K562 (cell line): Measurements from ENCODE around the gene HPF1. TPM values are rescaled to one million over a fixed set of nuclear protein-coding genes. Genes with fewer than 3 reads are reported as not detected.

Source experiments
- ARID2 ChIP-seq: fragments of 450-650 bp; IDR thresholded peaks from 2 replicates; pipeline ENCODE4 v1.6.1; 2017; ENCODE audit warnings: antibody characterized with exemption, mild to moderate bottlenecking
- E2F3 ChIP-seq: fragments of 250-450 bp; sonication (Bioruptor Pico); IDR thresholded peaks from 2 replicates; pipeline ENCODE4 v1.4.0; 2020; ENCODE audit warnings: mild to moderate bottlenecking
- EHMT2 ChIP-seq: fragments of 450-650 bp; IDR thresholded peaks from 2 replicates; pipeline ENCODE4 v1.6.1; 2018; ENCODE audit warnings: antibody characterized with exemption
- FOXJ3 ChIP-seq: sonication (generic); formaldehyde crosslinking; IDR thresholded peaks from 2 replicates; pipeline ENCODE4 v1.4.0; 2020; ENCODE audit warnings: mild to moderate bottlenecking, missing genetic modification reagents
- GATAD2A ChIP-seq: fragments of 450-650 bp; IDR thresholded peaks from 2 replicates; pipeline ENCODE4 v1.6.1; 2017
- KDM4B ChIP-seq, 2 experiments: fragments of 450-650 bp in 1 of 2; sonication (generic) in 1 of 2; IDR thresholded peaks; 2 replicates each; pipeline ENCODE4 v1.6.1; 2016 to 2017; ENCODE audit warnings: borderline replicate concordance in 2 of 2, antibody characterized with exemption in 1 of 2, low read depth in 1 of 2, mild to moderate bottlenecking in 1 of 2
- LCOR ChIP-seq: sonication (generic); formaldehyde crosslinking; IDR thresholded peaks from 2 replicates; pipeline ENCODE4 v1.8.0; 2022; ENCODE audit warnings: mild to moderate bottlenecking, missing genetic modification reagents
- PHF20 ChIP-seq: fragments of 450-650 bp; IDR thresholded peaks from 2 replicates; pipeline ENCODE4 v1.6.1; 2018; ENCODE audit not compliant: partially characterized antibody
- POLR2AphosphoS2 ChIP-seq: IDR thresholded peaks from 2 replicates; pipeline ENCODE4 v1.6.1; 2012; ENCODE audit warnings: low read length, improper control_type of control experiment
- POLR2AphosphoS5 ChIP-seq: IDR thresholded peaks from 2 replicates; pipeline ENCODE4 v1.6.1; 2011; ENCODE audit warnings: mild to moderate bottlenecking, low read depth, low read length, moderate library complexity; ENCODE audit not compliant: control insufficient read depth, insufficient read depth
- RBFOX2 ChIP-seq: fragments of 200-400 bp; formaldehyde crosslinking; IDR thresholded peaks from 2 replicates; pipeline ENCODE4 v1.6.1; 2017; ENCODE audit warnings: low read depth, mild to moderate bottlenecking, low read length, moderate library complexity
- SUPT5H ChIP-seq: fragments of 450-650 bp; IDR thresholded peaks from 2 replicates; pipeline ENCODE4 v1.6.1; 2016
- ZNF239 ChIP-seq: fragments of 250-450 bp; sonication (Bioruptor Pico); IDR thresholded peaks from 2 replicates; pipeline ENCODE4 v1.4.0; 2020; ENCODE audit warnings: mild to moderate bottlenecking
- ZNF561 ChIP-seq: fragments of 450-650 bp; formaldehyde crosslinking; conservative IDR thresholded peaks from 2 replicates; pipeline ENCODE4 v1.4.0; 2020; ENCODE audit warnings: mild to moderate bottlenecking, moderate library complexity
- polyA plus RNA-seq, 8 experiments: library from polyadenylated mRNA; depleted of rRNA in 4 of 8; stranded (reverse) in 5 of 8; unstranded in 3 of 8; fragments of >200 nt; fragmentation: Nextera tagmentation in 2 of 8; fragmentation: Illumina TruSeq in 1 of 8; extraction: Ambion mirVana in 2 of 8; extraction: Trizol in 1 of 8; gene quantifications; 2 replicates each; pipeline versions ENCODE4 v1.2.1 to v1.2.3, GENCODE V29; 2011 to 2014; ENCODE audit warnings: inconsistent platforms in 1 of 8, missing spikeins in 1 of 8
- total RNA-seq, 7 experiments: library from RNA; depleted of rRNA in 6 of 7; stranded (reverse); fragments of >200 nt in 6 of 7; fragmentation: Illumina TruSeq in 2 of 7; extraction: Trizol in 2 of 7; gene quantifications; 2 replicates each; pipeline versions ENCODE4 v1.2.1 to v1.2.3, GENCODE V29; 2011 to 2021; ENCODE audit warnings: low replicate concordance in 1 of 7
- TF ChIP-seq, protein P1 (sequence below): fragments of 450-650 bp; IDR thresholded peaks from 2 replicates; pipeline ENCODE4 v1.6.1; 2016; ENCODE audit warnings: antibody characterized with exemption
- TF ChIP-seq, protein P2 (sequence below): fragments of 450-650 bp; IDR thresholded peaks from 2 replicates; pipeline ENCODE4 v1.6.1; 2016; ENCODE audit warnings: mild to moderate bottlenecking, moderate library complexity
- TF ChIP-seq, protein P3 (sequence below): fragments of 450-650 bp; formaldehyde crosslinking; IDR thresholded peaks from 2 replicates; pipeline ENCODE4 v1.4.0; 2022; ENCODE audit warnings: missing genetic modification characterization

Gene HPF1
- total and polyA plus RNA-seq, 9 of the 15 experiments (the other 6 are each of a cell fraction or from before 2014, with no cell fraction given): 21.2 to 89.4 (median 35.2) TPM

DNA sequence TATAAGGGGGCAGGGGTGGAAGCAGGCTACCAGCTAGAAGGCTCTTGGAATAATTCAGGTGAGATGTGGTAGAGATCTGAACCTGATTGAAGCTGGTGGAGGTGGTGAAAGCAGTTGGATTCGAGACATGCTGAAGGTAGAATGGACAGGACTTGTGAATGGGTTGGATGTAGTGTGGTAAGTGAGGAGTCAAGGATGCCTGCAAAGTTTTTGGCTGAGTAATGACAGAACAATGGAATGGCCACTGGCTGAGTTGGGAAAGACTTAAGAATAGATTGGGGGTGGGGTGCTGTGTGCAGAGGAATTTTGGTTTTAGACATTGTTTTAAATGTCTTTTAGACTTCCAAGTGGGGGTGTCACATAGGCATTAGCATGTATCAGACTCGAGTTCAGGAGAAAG lies 33.5 kb downstream of the HPF1 start (continued):
- TF ChIP-seq, protein P1, sequence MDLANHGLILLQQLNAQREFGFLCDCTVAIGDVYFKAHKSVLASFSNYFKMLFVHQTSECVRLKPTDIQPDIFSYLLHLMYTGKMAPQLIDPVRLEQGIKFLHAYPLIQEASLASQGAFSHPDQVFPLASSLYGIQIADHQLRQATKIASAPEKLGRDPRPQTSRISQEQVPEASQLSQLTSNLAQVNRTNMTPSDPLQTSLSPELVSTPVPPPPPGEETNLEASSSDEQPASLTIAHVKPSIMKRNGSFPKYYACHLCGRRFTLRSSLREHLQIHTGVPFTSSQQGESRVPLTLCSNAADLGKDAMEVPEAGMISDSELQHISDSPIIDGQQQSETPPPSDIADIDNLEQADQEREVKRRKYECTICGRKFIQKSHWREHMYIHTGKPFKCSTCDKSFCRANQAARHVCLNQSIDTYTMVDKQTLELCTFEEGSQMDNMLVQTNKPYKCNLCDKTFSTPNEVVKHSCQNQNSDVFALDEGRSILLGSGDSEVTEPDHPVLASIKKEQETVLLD: no peak
- 0 out of 2 replicates have a peak, but pooled peaks have one; percentile 54 for TF ChIP-seq SUPT5H
- TF ChIP-seq KDM4B (IDR thresholded peaks at IDR 0.05; ENCODE audit: borderline replicate concordance in 2 of 2, low read depth in 1 of 2): no peak
- TF ChIP-seq GATAD2A: no peak
- TF ChIP-seq POLR2AphosphoS2: peak; percentile 85
- TF ChIP-seq POLR2AphosphoS5: peak; percentile 50; the same call in 1 of the 2 replicates
- no peak for TF ChIP-seq ZNF239 (CRISPR knock-in tag)
- no peak for TF ChIP-seq RBFOX2
- TF ChIP-seq E2F3 (CRISPR knock-in tag): no peak
- no peak for TF ChIP-seq EHMT2
- TF ChIP-seq ARID2: no peak
- no peak for TF ChIP-seq FOXJ3 (CRISPR knock-in tag)
- TF ChIP-seq, protein P2, sequence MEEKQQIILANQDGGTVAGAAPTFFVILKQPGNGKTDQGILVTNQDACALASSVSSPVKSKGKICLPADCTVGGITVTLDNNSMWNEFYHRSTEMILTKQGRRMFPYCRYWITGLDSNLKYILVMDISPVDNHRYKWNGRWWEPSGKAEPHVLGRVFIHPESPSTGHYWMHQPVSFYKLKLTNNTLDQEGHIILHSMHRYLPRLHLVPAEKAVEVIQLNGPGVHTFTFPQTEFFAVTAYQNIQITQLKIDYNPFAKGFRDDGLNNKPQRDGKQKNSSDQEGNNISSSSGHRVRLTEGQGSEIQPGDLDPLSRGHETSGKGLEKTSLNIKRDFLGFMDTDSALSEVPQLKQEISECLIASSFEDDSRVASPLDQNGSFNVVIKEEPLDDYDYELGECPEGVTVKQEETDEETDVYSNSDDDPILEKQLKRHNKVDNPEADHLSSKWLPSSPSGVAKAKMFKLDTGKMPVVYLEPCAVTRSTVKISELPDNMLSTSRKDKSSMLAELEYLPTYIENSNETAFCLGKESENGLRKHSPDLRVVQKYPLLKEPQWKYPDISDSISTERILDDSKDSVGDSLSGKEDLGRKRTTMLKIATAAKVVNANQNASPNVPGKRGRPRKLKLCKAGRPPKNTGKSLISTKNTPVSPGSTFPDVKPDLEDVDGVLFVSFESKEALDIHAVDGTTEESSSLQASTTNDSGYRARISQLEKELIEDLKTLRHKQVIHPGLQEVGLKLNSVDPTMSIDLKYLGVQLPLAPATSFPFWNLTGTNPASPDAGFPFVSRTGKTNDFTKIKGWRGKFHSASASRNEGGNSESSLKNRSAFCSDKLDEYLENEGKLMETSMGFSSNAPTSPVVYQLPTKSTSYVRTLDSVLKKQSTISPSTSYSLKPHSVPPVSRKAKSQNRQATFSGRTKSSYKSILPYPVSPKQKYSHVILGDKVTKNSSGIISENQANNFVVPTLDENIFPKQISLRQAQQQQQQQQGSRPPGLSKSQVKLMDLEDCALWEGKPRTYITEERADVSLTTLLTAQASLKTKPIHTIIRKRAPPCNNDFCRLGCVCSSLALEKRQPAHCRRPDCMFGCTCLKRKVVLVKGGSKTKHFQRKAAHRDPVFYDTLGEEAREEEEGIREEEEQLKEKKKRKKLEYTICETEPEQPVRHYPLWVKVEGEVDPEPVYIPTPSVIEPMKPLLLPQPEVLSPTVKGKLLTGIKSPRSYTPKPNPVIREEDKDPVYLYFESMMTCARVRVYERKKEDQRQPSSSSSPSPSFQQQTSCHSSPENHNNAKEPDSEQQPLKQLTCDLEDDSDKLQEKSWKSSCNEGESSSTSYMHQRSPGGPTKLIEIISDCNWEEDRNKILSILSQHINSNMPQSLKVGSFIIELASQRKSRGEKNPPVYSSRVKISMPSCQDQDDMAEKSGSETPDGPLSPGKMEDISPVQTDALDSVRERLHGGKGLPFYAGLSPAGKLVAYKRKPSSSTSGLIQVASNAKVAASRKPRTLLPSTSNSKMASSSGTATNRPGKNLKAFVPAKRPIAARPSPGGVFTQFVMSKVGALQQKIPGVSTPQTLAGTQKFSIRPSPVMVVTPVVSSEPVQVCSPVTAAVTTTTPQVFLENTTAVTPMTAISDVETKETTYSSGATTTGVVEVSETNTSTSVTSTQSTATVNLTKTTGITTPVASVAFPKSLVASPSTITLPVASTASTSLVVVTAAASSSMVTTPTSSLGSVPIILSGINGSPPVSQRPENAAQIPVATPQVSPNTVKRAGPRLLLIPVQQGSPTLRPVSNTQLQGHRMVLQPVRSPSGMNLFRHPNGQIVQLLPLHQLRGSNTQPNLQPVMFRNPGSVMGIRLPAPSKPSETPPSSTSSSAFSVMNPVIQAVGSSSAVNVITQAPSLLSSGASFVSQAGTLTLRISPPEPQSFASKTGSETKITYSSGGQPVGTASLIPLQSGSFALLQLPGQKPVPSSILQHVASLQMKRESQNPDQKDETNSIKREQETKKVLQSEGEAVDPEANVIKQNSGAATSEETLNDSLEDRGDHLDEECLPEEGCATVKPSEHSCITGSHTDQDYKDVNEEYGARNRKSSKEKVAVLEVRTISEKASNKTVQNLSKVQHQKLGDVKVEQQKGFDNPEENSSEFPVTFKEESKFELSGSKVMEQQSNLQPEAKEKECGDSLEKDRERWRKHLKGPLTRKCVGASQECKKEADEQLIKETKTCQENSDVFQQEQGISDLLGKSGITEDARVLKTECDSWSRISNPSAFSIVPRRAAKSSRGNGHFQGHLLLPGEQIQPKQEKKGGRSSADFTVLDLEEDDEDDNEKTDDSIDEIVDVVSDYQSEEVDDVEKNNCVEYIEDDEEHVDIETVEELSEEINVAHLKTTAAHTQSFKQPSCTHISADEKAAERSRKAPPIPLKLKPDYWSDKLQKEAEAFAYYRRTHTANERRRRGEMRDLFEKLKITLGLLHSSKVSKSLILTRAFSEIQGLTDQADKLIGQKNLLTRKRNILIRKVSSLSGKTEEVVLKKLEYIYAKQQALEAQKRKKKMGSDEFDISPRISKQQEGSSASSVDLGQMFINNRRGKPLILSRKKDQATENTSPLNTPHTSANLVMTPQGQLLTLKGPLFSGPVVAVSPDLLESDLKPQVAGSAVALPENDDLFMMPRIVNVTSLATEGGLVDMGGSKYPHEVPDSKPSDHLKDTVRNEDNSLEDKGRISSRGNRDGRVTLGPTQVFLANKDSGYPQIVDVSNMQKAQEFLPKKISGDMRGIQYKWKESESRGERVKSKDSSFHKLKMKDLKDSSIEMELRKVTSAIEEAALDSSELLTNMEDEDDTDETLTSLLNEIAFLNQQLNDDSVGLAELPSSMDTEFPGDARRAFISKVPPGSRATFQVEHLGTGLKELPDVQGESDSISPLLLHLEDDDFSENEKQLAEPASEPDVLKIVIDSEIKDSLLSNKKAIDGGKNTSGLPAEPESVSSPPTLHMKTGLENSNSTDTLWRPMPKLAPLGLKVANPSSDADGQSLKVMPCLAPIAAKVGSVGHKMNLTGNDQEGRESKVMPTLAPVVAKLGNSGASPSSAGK: no peak
- TF ChIP-seq PHF20: no peak
- TF ChIP-seq LCOR (CRISPR knock-in tag): no peak
- TF ChIP-seq, protein P3, sequence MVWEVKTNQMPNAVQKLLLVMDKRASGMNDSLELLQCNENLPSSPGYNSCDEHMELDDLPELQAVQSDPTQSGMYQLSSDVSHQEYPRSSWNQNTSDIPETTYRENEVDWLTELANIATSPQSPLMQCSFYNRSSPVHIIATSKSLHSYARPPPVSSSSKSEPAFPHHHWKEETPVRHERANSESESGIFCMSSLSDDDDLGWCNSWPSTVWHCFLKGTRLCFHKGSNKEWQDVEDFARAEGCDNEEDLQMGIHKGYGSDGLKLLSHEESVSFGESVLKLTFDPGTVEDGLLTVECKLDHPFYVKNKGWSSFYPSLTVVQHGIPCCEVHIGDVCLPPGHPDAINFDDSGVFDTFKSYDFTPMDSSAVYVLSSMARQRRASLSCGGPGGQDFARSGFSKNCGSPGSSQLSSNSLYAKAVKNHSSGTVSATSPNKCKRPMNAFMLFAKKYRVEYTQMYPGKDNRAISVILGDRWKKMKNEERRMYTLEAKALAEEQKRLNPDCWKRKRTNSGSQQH: 0 out of 2 replicates have a peak, but pooled peaks have one; percentile 11
- no peak for TF ChIP-seq ZNF561 (CRISPR knock-in tag)
